ENCODE measurements around the gene SCARB1. TPM values are rescaled to one million over a fixed set of nuclear protein-coding genes. Genes with fewer than 3 reads are reported as not detected.
"Not testable (repeated sequence)": the region's sequence is repeated elsewhere in the genome, so short reads cannot be mapped to it uniquely, and the experiment has no call there.

The SCARB1 gene
- total and polyA plus RNA-seq, 9 donors, result 20.8 to 1,262 (median 81.7) TPM

DNA sequence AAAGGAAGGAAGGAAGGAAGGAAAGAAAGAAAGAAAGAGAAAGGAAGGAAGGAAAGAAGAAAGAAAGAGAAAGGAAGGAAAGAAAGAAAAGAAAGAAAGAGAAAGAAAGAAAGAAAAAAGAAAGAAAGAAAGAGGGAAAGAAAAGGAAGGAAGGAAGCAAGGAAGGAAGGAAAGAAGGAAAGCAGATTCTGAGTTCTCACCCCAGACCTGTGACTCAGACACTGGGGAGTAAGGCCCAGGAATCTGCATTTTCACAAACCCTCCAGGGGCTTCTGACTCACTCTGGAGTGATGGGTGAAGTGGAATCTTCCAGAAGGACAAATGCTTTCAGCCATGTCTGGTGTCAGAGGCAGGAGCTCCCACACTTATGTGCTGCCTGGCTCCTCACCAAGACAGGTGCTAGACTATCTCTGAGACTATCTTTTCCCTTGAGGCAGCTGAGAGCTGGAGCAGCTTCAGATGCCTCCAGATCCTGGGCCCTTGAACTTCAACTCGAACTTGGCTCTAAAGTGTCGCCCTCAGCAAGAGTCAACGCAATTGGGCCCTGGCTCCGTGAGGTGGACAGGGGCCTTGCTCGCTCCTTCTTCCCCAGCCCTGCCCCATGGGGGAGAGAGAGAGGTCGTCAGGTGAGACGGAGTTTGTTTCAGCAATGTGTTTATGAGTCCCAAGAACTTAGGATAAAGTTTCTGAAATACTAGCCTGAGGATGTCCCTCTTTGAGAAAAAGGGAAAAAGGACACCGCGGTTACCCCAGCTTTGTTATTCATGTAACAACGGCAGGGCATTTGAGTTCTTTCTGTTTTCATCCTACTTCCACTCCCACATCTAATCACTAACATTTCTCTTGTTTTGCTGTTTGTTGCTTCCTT, 19.8 kb upstream of the SCARB1 start:
- TF ChIP-seq POLR2A (IDR thresholded peaks at IDR 0.05) (no peak), EP300 (IDR thresholded peaks at IDR 0.05) (no peak)
- TF ChIP-seq, protein P1, sequence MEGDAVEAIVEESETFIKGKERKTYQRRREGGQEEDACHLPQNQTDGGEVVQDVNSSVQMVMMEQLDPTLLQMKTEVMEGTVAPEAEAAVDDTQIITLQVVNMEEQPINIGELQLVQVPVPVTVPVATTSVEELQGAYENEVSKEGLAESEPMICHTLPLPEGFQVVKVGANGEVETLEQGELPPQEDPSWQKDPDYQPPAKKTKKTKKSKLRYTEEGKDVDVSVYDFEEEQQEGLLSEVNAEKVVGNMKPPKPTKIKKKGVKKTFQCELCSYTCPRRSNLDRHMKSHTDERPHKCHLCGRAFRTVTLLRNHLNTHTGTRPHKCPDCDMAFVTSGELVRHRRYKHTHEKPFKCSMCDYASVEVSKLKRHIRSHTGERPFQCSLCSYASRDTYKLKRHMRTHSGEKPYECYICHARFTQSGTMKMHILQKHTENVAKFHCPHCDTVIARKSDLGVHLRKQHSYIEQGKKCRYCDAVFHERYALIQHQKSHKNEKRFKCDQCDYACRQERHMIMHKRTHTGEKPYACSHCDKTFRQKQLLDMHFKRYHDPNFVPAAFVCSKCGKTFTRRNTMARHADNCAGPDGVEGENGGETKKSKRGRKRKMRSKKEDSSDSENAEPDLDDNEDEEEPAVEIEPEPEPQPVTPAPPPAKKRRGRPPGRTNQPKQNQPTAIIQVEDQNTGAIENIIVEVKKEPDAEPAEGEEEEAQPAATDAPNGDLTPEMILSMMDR (IDR thresholded peaks at IDR 0.05), result no peak
- no peaks in the 10 kb centered on the region for H3K9me3 ChIP-seq
- no peaks in the 10 kb centered on the region for H3K27me3 ChIP-seq
- H3K27ac ChIP-seq, result peak overlapping the region in 1 of 2 donors; percentile 18
- H3K4me1 ChIP-seq (ENCODE audit: insufficient read depth), result peaks cover 7% of the 10 kb centered on the region
- DNase-seq, result no peak
- no peak overlapping the region for H3K4me3 ChIP-seq
- intact Hi-C loops (cut with DNase I), result no loop called here
- WGBS, 3 donors, result 76 to 83% (median 78%) methylated on average over 10 of the region's 10 CpGs
- H3K36me3 ChIP-seq, result no peaks in the 10 kb centered on the region

DNA sequence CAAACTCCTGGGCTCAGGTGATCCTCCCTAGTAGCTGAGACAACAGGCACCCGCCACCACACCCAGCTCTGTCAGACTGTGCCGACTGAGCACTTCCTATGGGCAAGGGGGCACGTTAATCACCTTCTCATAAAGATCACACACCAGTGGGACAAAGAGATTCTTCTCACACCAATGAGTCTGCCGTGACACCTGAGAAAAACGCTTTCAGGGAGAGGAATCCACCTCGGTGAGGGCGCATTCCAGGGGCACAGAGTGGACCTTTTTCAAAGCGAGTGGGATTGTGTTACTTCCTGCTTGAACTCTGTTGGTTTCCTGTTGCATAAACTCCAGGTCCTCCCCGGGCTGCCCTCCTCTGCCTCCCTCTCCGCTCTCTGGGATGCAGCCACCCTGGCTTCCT, 17.5 kb upstream of the SCARB1 start:
- no peaks in the 10 kb centered on the region for H3K27me3 ChIP-seq
- no peaks in the 10 kb centered on the region for H3K4me1 ChIP-seq (ENCODE audit: insufficient read depth)
- WGBS, 3 donors, result 76 to 80% (median 76%) methylated on average over 10 of the region's 10 CpGs
- no peak overlapping the region for H3K27ac ChIP-seq
- intact Hi-C loops (cut with DNase I), result no loop called here
- H3K9me3 ChIP-seq, result no peaks in the 10 kb centered on the region
- TF ChIP-seq, protein P1 (IDR thresholded peaks at IDR 0.05), result no peak
- TF ChIP-seq EP300 (IDR thresholded peaks at IDR 0.05), result no peak
- TF ChIP-seq POLR2A (IDR thresholded peaks at IDR 0.05), result no peak
- H3K4me3 ChIP-seq, result no peak overlapping the region
- H3K36me3 ChIP-seq, result no peaks in the 10 kb centered on the region
- no peak for DNase-seq

DNA sequence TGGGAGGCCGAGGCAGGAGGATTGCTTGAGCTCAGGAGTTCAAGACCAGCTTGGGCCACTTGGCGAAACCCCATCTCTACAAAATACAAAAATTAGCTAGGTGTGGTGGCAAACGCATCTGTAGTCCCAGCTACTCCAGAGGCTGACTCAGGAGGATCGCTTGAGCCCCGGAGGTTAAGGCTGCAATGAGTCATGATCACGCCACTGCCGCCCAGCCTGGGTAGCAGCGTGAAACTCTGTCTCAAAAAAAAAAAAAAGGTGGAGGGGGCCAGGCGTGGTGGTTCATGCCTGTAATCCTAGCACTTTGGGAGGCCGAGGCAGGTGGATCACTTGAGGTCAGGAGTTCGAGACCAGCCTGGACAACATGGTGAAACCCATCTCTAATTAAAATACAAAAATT, 16.7 kb upstream of the SCARB1 start:
- DNase-seq; intact Hi-C loops (cut with DNase I); H3K9me3 ChIP-seq; H3K27me3 ChIP-seq; H3K4me1 ChIP-seq (ENCODE audit: insufficient read depth); H3K27ac ChIP-seq; H3K4me3 ChIP-seq; H3K36me3 ChIP-seq: not testable (repeated sequence)
- WGBS, 3 donors, result 92 to 94% (median 93%) methylated on average over 11 of the region's 11 CpGs

DNA sequence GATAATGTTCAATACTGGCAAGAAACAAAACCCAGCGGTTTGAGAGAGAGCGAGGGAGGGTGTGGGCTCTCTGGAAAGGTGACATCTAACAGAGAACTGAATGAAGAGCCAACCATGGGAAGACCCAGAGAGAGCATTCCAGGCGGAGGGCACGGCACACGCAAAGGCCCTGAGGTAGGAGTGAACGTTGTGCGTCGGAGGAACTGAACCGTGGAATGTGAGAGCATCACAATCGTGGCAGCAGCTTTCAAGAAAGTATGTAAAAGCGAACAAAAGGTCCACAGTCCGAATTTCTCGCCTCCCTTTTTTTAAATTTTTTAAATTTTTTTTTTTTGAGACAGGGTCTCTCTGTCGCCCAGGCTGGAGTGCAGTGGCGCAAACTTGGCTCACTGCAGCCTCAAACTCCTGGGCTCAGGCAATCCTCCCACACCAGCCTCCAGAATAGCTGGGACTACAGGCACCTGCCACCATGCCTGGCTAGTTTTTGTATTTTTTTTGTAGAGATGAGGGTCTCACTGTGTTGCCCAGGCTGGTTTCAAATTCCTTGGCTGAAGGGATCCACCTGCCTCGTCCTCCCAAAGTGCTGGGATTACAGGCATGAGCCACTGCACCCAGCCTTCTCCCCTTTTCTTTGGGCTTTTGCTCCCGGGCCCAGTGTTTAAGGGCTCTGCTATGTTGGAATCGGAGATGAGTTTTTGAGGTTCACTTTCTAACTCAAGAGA, 15.3 kb upstream of the SCARB1 start:
- Histone ChIP-seq H3K36me3 (no peaks in the 10 kb centered on the region), H3K9me3 (no peaks in the 10 kb centered on the region), H3K4me1 (ENCODE audit: insufficient read depth) (peaks cover 2% of the 10 kb centered on the region), H3K27me3 (no peaks in the 10 kb centered on the region), H3K4me3 (no peak overlapping the region), H3K27ac (no peak overlapping the region)
- no peak for TF ChIP-seq EP300 (IDR thresholded peaks at IDR 0.05)
- TF ChIP-seq, protein P1 (IDR thresholded peaks at IDR 0.05), result no peak
- TF ChIP-seq POLR2A (IDR thresholded peaks at IDR 0.05), result no peak
- 85 to 91% (median 87%) methylated on average over 18 of the region's 18 CpGs for WGBS, 3 donors
- intact Hi-C loops (cut with DNase I), result no loop called here
- DNase-seq, result no peak

DNA sequence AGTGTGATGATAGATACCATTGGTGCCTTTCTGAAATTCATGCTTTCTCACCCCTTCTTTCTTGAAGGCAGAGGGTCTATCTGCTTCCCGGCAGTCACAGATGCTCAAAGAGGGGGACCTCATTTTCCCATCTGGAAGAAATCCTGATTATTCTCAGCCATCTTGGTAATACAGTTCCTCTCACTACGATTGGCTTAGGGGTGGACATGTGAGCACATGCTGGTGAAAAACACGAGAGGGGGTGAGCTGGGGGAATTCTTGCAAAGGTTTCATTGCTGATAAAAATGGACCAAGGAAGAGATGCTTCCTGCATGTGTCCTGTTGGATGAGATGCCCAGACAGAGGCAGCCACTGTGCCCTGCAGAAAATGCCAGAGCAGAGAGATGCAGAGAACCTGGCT, 13.8 kb upstream of the SCARB1 start:
- Histone ChIP-seq H3K36me3 (no peaks in the 10 kb centered on the region), H3K9me3 (no peaks in the 10 kb centered on the region), H3K27me3 (no peaks in the 10 kb centered on the region), H3K27ac (no peak overlapping the region), H3K4me1 (ENCODE audit: insufficient read depth) (peaks cover 2% of the 10 kb centered on the region), H3K4me3 (no peak overlapping the region)
- no peak for DNase-seq
- WGBS, 3 donors, result 67 to 75% (median 73%) methylated on average over 3 of the region's 3 CpGs
- intact Hi-C loops (cut with DNase I), result no loop called here
- TF ChIP-seq POLR2A (IDR thresholded peaks at IDR 0.05), result no peak
- TF ChIP-seq, protein P1 (IDR thresholded peaks at IDR 0.05), result no peak
- no peak for TF ChIP-seq EP300 (IDR thresholded peaks at IDR 0.05)
